8988T (cell line): ENCODE measurements around the gene KRTAP2-4.
"Not testable (repeated sequence)": the region's sequence is repeated elsewhere in the genome, so short reads cannot be mapped to it uniquely, and the experiment has no call there.

Source experiments
- DNase-seq: peaks from one replicate; pipeline ENCODE4 v3.0.0; 2011

KRTAP2-4 gene

GRCh38 chr17:41071606-41072360, 6.1 kb upstream of the KRTAP2-4 start:
- DNase-seq, result no peak

GRCh38 chr17:41069031-41069430, 3.4 kb upstream of the KRTAP2-4 start:
- no peak for DNase-seq

- no peak for DNase-seq
These were observed 1.6 kb upstream of the KRTAP2-4 start for GRCh38 chr17:41067281-41067680.

GRCh38 chr17:41065016-41065689, 526 bp downstream of the KRTAP2-4 start:
- DNase-seq, result not testable (repeated sequence)

DNA sequence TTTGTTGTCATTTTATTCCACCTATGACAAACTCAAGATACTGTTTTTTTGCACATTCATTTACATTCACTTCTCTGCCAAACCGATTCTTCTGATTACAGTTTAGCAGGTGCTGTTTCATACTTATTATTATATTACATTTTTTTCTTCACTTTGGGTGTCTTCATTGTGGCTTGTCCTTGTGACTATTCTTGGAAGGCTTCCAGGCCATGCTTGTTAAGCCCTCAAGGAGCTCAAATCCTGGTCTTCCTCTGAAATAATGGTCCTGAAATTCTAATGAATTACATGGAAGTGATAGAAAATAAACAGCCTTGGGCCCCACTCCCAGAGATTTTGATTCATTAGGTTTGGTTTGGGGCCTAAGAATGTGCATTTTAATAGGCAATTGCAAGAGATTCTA, 1.4 kb downstream of the KRTAP2-4 start:
- DNase-seq, result no peak

GRCh38 chr17:41063449-41063848, 2.2 kb downstream of the KRTAP2-4 start:
- no peak for DNase-seq

DNA sequence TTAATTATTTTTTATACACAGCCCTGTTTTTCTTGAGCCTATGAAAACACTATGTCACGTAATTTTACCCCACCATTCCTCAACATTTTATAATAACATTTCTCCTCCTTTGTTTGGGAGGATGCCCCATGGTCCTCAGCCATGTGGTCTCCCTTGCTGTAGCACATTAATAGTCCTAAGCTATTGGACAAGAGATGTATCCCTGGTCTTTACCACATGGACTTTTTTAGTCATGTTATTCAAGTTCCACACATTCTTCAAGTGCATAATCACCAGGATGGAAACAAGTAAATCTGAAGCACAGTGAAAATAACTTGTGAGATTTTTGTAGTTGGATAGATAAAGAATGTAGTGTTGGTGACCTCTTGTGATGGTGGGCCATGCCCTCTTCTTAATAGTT, 3.7 kb downstream of the KRTAP2-4 start:
- no peak for DNase-seq

DNA sequence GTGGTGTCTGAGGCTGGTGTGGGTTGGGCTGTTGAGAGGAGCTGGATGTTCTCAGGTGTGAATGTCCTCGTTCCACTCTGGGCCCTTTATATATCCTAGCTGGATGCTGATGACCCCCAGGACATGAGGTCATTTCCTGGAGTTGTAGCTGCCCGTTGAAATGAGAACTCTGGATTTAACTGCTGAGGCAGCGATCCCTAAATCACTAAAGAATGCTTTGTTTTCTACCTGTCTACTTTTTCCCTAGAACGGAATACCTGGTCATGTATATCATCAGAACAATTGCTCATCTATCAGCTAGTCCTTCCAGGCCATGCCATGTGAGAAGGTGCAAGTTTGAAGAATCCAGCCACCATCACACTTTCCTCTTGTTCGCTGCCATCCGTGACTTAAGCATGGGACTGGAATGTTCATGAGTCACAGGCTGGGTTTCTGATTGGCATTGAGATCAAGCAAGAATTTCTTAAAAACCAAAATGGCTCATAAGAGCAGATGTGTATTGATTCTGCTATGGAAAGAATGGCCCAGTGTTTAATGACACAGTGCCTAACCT, 5.6 kb downstream of the KRTAP2-4 start, which contains the start of gene KRTAP2-3:
KRTAP2-3 (minus strand) TSS at position 63 of the 553 bp plus-strand sequence. CDS start 64 bp downstream, outside the sequence.
- DNase-seq, result no peak

- not testable (repeated sequence) for DNase-seq
These were observed 6.2 kb downstream of the KRTAP2-4 start for GRCh38 chr17:41059276-41060051.

GRCh38 chr17:41058741-41059140, 6.9 kb downstream of the KRTAP2-4 start:
- DNase-seq, result no peak

GRCh38 chr17:41057547-41057946, 8.1 kb downstream of the KRTAP2-4 start:
- no peak for DNase-seq

DNA sequence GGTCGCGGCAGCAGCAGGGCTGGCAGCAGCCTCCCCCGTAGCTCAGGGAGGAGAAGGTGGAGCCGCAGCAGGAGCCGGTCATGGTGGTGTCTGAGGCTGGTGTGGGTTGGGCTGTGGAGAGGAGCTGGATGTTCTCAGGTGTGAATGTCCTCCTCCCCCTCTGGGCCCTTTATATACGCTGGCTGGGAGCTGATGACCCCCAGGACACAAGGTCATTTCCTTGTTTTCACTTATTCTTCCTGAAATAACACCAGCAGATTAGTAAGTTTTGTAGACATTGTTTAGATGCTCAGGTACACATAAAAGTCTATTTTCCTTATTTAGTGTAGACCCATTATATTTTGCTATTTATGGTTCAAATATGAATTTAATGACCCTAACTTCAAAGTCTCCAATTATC, 10.5 kb downstream of the KRTAP2-4 start, which contains the start of gene KRTAP2-2:
KRTAP2-2 (minus strand) TSS at position 101 of the 400 bp plus-strand sequence; CDS start at position 82, 19 bp downstream.
- DNase-seq, result not testable (repeated sequence)

- not testable (repeated sequence) for DNase-seq
These were observed 11.1 kb downstream of the KRTAP2-4 start for GRCh38 chr17:41054556-41054955.

- DNase-seq, result no peak
These were observed 11.7 kb downstream of the KRTAP2-4 start for GRCh38 chr17:41054025-41054424.

DNA sequence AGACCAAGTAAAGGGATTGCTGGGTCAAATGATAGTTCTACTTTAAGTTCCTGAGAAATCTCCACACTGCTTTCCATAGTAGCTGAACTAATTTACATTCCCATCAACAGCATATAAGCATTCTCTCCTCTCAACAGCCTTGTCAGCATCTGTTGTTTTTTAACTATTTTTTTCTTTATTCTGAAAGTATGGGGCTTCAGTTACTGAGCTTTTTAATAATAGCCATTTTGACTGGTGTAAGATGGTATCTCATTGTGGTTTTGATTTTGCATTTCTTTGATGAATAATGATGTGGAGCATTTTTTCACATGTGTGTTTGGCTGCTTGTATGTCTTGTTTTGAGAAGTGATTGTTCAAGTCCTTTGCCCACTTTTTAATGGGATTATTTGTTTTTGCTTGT, 13.1 kb downstream of the KRTAP2-4 start:
- no peak for DNase-seq

DNA sequence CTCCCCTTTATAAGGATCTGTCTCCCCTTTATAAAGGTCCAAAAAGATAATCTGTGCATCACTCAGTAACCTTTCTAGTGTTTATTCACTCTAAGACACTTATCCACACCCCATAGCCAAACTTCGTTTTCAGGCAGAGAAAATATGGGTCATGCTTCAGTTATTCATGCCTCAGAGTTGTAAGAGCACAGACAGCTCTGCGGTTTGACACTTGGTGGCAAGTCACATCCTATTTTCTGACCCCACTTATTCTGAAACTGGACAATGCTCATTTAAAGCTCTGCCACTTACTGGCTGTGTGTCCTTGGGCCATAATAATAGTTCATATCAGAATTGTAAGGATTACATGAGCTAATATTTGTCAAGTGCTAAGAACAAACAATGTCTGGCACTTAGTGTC, 16.6 kb downstream of the KRTAP2-4 start:
- peak; percentile 46 for DNase-seq

DNA sequence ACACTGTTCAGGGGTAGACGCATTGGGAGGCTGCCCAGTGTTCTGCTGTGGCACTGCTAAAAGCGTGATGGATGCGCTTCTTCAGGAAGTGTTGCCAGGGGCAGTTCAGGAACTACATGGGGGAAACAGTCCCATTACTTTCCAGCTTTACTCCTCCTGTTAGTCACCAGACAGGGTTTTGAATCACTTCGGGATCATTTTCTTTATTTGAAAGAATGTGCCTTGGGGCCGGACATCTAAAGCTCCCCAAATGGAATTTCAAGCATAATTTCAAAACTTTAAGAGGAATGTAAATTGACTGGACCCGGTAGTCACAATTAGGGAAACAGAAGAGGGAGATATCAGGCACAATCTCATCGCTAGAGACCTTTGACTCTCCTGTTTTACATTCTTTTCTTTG, 17.2 kb downstream of the KRTAP2-4 start:
- DNase-seq, result peak; percentile 60

DNA sequence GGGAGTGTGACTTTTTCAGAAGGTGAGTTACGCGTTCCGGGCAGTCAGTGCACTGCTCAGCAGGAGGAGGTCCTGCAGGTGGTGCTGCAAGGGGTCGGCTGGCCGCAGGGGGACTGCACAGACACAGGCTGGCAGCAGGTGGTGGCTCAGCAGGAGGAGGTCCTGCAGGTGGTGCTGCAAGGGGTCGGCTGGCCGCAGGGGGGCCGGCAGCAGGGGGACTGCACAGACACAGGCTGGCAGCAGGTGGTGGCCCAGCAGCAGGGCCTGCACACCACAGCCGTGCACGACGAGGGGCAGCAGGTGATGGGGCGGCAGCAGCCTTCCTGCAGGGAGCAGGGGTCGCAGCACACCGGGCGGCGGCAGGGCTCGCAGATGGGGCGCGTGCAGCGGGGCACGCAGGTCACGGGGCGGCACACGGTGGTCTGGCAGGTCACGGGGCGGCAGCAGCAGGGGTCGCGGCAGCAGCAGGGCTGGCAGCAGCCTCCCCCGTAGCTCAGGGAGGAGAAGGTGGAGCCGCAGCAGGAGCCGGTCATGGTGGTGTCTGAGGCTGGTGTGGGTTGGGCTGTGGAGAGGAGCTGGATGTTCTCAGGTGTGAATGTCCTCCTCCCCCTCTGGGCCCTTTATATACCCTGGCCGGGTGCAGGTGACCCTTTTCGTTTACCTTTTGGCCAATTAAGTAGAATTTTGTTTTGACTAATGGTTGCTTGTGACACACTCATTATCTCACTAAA, 18.8 kb downstream of the KRTAP2-4 start, which contains the start of gene KRTAP2-1:
KRTAP2-1 (minus strand) TSS at position 582 of the 731 bp plus-strand sequence; CDS start at position 533, 49 bp downstream.
- DNase-seq, result not testable (repeated sequence)

- DNase-seq, result no peak
These were observed 22.7 kb downstream of the KRTAP2-4 start for GRCh38 chr17:41042953-41043352.

DNA sequence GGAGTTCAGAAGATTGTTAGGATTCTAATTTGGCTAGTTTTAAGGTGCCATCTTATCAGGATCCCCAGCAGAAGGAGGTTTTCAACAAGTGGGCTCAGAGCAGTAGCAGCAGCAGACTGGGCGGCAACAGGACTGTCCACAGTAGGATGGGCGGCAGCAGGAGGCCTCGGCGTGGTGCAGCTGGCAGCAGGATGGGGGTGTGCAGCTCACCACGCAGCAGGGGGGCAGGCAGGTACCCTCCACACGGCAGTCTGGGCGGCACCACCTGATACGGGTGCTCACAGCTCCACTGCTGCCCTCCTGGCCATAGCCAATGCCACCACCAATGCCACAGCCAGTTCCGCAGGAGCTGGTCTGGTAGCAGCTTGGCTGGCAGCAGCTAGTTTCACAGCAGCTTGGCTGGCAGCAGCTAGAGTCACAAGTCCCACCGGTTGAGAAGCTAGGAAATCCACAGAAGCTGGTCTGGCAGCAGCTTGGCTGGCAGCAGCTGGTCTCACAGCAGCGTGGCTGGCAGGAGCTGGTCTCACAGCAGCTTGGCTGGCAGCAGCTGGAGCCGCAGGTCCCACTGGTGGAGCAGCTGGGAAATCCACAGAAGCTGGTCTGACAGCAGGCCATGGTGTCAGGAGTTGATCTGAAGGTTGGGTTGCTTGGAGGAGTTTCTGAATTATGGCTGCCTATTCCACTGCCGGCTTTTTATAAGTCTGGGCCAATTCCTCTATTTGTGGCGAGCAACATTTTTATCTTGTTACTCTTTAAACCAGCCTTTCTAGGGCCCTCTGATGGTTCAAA, 24.7 kb downstream of the KRTAP2-4 start, which contains the start of gene KRTAP1-1:
KRTAP1-1 (minus strand) TSS at position 668 of the 789 bp plus-strand sequence; CDS start at position 615, 53 bp downstream.
- DNase-seq, result not testable (repeated sequence)

DNA sequence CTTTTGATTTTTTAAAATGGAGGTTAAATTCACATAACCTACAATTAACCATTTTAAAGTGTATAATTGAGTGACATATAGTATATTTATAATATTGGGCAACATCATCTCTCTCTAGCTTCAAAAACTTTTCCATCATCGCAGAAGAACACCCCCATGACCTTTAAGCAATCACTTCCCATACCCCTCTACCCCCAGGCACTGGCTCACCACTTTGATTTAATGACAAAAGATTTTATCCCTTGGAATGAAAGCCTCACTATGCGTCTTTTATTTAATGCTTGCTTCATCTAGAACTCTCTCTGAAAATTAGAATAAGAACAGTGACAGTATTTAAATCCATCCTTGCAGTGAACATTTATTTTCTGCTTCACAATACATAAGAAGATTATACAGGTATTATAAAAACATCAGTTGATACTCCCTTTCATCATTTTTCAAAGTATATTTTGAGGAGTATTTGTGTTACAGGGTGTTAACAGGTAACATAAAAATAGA, 27.8 kb downstream of the KRTAP2-4 start:
- DNase-seq, result no peak
